ENCODE measurements around the gene ZC3H15. TPM values are rescaled to one million over a fixed set of nuclear protein-coding genes. Genes with fewer than 3 reads are reported as not detected.

Gene ZC3H15
- total RNA-seq, 1 experiment from 2014 or later, result 120 TPM

DNA sequence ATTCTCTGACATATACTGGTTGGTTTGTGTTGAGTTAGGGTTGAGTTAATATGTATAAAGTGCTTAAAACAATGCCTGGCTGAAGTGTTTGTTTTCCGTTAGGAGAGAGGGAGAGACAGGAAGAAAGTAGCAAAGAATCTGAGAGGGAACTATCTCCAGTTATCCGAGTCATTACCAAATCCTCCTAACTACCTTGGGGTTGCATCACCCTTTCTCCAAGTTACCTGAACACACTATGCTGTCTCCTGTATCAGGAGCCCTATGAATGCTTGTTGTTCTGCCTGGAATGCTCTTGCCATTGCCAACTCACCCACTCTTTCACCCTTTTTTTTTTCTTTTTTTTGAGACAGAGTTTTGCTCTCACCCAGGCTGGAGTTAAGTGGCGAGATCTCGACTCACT is 55.9 kb downstream of the ZC3H15 start:
- DNase-seq (ENCODE audit: low spot score), result no peak

DNA sequence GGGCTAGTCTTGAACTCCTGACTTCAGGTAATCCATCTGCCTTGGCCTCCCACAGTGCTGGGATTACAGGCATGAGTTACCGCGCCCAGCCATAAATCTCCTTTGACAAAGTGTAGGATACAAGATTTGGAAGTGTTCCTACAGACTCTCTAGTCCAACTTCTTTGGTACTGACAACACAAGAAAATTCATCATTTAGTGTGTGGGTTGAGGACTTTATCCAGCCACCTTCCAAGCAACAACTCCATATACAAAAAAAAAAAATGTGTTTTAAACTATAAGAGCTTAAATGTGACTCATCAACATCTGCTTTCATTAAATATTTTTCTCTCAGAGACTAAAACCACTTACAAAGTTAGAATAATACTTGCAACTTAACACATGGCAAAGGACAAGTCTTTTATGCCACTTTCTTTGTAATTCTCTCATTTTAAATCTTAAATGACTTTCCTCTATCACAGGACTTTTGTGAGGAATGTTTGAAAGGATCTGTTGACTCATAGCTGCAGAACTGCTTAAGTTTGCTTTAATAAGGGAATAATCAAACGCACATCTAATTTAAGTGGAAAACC is 57.6 kb downstream of the ZC3H15 start:
- peak; percentile 84 for DNase-seq (ENCODE audit: low spot score)

DNA sequence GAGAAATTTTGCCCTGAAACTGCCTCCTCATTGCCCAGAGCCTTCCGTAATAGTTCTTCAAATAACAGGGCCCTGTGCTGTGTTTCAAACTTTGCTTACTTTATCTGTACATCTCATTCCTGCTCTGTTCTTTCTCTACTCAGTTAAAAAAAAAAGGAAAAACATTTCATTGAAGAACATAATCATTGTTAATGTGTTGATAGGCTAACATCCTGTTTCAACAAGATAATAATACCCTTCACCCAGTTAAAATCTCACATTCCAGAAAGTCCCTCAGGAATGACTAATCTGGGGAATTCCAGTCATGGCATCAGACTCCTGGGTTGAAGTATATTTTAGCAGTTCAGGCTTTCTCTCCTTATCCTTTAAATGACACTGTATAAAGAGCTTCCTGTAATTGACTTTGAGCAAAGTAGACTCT is 58.2 kb downstream of the ZC3H15 start:
- DNase-seq (ENCODE audit: low spot score), result peak; percentile 97

DNA sequence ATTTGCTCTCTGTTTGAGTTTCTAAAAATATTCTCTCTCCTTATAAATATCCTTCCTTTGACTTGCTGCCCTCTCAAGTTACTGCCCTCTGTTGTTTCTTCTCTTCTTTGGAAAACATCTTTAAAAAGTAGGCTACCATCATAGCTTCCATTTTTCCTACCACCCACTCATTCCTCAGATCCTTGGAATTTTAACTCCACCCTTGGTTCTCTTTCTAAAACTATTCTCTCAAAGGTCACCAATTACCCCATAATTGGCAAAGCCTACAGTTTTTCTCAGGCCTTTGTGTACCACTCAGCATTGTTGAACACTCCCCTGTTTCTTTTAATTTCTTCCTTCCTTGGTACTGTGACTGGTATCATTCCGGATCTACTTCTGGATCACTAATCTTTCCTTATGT is 60.8 kb downstream of the ZC3H15 start:
- DNase-seq (ENCODE audit: low spot score), result no peak

DNA sequence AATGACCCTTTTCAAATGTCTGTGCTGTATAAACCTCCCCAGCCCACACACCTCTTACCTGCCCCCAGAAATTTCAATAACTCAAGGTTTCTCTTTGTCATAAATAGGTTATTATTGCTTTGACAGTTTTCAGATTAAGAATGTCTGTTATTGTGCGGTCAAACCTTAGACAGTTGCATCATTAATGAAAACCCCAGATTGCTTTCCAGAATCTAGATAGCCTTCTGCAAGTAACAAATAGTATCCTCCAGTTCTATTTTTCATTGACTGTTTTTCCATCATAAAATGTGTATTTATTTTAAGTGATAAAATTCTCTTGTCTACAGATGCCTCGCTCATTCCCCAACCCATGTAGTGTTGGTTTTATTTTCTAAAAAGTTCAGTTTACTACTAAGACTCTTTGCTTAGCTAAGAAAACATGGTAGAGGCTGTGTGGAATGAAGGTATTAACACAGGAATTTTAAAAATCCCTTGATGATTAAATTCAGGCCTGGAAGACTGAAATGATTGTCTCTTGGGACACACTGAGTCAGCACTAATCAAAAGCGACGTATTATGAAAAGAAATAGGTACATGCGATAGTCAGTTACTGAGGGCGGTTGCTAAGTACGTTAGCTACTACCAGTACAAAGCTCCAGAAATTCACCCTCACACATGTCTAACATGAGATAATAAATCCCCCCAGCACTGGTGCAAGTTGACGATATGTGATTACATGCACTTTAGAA is 65.4 kb downstream of the ZC3H15 start:
- DNase-seq (ENCODE audit: low spot score), result no peak

DNA sequence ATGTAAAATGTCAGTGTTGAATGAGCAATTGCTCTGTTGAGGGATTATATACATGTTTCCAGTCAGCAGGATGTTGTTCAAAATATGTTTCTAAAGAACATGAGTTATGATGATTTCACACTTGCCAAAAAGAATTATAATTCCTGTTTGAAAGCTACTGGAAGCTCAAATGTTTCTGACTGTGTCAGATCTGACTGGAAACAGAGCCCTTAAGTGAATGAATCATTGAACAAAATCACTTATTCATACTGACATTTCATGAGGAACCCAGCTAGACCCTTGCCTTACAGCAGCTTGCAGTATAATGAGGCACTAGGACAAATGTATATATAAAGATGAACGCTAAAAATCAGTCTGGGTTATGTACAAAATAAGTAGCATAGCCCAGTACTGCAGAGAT is 68.4 kb downstream of the ZC3H15 start:
- no peak for DNase-seq (ENCODE audit: low spot score)

DNA sequence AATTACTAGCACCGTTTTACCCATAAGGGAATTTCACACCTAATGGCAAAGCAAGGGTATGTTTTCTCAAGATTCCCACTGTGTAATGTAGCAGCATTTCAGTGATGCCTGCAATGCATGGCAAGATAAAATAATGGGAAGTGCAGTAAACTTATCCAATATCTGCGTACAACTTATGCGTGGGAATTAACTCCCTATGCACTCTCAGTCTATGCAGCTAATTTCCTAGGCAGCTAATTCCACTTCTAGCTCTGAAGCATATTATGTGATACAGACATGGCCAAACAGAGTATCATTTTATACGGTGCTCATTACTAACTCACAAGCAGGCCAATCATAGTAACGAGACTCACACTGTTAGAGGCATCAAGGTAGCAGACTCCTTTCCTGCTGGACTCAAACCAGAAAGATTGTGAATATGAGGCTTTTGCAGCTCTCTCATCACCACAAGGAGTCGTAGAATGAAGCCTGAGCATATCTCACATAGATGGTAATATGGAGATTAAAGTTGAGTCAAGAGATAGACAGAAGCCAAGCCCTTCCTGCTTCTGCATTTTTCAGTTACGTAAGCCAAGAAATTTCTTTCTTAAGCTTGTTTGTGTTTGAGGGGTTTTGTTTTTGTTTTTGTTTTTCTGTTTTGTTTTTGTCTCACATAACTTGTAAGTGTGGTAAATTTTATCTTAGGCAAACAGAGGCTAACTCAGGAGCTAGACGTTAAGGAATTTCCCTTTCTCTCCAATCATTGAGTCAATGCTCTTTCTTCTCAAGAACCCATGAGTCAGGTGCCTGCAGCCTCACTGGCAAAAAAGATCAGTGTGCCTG is 69.0 kb downstream of the ZC3H15 start:
- DNase-seq (ENCODE audit: low spot score), result peak; percentile 30

DNA sequence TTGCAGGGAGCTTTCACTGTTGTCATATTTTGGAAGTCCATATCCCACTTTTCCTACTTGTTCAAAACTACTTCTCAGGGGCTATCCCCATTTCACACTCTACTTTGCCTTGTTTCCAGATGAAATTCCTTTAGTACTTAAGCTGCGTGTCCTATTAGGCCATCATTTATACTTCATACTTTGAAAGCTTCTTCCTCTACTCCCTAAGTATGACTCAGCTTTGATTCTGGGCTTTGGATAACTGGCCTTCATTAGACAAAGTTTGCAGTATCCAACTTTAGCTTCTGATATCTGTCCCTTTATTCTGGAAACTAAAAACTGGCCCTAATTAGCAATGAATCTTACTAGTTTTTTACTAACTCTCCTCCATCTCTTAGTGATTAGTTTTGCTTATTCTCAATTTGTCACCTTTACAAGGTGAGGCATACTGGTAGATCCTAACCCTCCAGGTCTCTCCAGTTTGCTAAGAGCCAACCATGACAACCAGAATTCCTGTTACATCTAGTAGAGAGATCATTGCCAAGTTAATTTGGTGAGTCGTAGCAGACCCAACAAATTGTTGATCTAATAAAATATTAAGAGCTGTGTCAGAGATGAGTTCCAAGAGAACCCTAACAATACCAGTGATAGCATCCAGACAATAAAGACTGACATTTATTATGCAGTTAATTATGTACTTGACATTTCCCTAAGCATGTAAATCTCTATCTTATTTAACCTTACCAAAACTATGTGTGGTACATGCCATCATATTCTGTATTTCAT is 72.6 kb downstream of the ZC3H15 start:
- DNase-seq (ENCODE audit: low spot score), result no peak

Other genes starting within 250 kb of the ZC3H15 start
- gene ITGAV, start 103.8 kb downstream of the ZC3H15 start, total RNA-seq (2014; rRNA removed; shearing (Covaris generic)), result 104 and 110 TPM in 2 replicates
- gene FAM171B, start 207.8 kb downstream of the ZC3H15 start, total RNA-seq (2014; rRNA removed; shearing (Covaris generic)), result 17.0 and 18.9 TPM in 2 replicates

All from A172 (cell line).